Measurements from ENCODE around the gene SLC12A8. TPM values are rescaled to one million over a fixed set of nuclear protein-coding genes. Genes with fewer than 3 reads are reported as not detected.

Gene SLC12A8
- total and polyA plus RNA-seq, 2 of the 13 experiments (the other 11 are each of a cell fraction or from before 2014, with no cell fraction given): 0.44 to 0.71 TPM

DNA sequence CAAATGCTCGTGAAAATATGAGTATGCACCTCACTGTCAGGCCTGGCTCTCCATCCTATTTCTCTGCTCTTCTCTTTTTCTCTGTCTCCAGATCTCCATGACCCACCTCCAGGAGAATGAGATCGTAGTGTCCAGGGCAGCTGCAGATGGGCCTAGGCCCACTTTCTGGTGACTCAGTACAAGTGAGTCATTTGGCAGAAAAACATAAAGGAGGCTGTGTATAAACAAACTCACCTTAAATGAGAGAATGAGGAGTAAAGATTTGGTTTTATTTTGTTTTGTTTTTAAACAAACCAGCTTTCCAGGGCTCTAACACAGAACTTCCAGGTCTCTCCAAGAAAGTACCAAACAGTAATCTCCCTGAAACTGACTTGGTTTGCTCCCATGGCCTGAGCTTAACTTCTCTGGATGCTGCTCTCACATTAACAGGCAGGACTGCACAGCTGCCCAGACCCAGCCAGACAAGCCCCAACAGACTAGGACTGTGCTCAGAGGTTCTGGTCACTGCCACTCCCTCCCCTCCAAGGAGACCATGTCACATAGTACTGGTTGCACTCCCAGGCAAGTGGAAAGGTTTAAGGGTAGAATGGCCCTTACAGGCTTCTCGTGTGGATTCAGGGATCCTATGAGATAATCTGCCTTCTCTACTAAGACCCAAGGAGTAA is 155.2 kb downstream of the SLC12A8 start (continued):
- TF ChIP-seq, protein P1, sequence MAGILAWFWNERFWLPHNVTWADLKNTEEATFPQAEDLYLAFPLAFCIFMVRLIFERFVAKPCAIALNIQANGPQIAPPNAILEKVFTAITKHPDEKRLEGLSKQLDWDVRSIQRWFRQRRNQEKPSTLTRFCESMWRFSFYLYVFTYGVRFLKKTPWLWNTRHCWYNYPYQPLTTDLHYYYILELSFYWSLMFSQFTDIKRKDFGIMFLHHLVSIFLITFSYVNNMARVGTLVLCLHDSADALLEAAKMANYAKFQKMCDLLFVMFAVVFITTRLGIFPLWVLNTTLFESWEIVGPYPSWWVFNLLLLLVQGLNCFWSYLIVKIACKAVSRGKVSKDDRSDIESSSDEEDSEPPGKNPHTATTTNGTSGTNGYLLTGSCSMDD (CRISPR knock-in tag; IDR thresholded peaks at IDR 0.05): no peak

DNA sequence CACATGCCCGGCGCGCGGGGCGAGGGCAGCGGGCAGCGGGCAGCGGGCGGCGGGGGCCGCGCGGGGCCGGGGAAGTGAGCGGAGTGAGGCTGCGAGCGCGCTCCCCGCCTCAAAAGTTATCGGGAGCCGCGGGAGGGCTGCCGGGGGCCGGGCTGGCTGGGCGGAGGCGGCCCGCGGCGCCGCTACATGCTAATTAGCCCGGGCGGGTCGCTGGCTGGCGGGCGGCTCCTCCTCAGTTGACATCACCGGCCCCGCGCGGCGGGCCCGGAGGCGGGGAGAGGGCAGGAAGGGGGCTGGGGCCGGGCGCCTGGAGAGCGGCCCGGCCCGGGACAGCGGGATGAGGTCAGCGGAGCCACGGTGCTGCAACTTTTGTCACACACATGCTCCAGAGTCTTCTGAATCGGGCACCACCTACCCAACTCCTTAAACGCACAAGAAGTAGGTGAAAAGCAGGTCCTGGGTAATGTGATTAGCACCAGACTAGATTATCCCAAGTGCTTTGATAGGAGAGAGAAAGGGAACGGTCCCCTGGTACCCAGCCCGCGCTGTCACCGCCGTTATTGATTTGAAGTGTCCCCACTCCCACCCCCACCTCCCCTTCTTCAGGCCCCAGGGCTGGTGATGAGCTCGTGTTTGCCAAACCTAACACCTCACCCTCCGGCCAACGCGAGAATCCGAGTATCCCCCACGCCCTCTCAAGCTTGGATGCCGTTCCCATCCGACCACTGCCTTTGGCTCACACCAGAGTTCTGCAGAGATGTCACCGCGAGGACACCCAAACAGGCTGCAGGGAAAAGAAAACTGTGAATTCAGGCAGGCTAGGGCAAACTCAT is 156.4 kb downstream of the SLC12A8 start, which contains the start of gene HEG1:
Gene HEG1 (minus strand): TSS at position 85 of the 833 bp plus-strand sequence. CDS start 107 bp downstream, outside the sequence.
- Histone ChIP-seq H3K4me2 (ENCODE audit: low read depth, low read length) (peak within 1 kb of the TSS; percentile 95), H3K4me1 (ENCODE audit: insufficient read depth, low read length) (peaks cover 69% of the 10 kb centered on the region), H3K79me2 (ENCODE audit: insufficient read depth, low read length) (peaks cover 26% of the 10 kb centered on the region), H3K9ac (ENCODE audit: insufficient read depth, low read depth, low read length) (peak within 1 kb of the TSS; percentile 86), H3K36me3 (replicated peaks in 1 of 2; ENCODE audit: control insufficient read depth in 1 of 2, insufficient read depth in 2 of 2, low read length in 2 of 2) (peaks cover 0 to 14% of the 10 kb centered on the region in 2 experiments; a peak in 3 of 5 replicates), H3K27ac (ENCODE audit: extremely low read length, insufficient read depth, low read length) (peak within 1 kb of the TSS; percentile 69), H3K9me3 (ENCODE audit: low read length) (no peaks in the 10 kb centered on the region), H3K4me3 (replicated peaks in 1 of 3; ENCODE audit: insufficient read depth in 1 of 3, low read depth in 2 of 3, low read length in 3 of 3) (peak within 1 kb of the TSS; percentile 79 to 92 (median 82)), H3K27me3 (ENCODE audit: control insufficient read depth in 1 of 2, insufficient read depth in 2 of 2, low read length in 2 of 2) (peaks cover 0 to 30% of the 10 kb centered on the region in 2 experiments; a peak in 4 of 5 replicates), H4K20me1 (ENCODE audit: insufficient read depth, low read length) (peaks cover 18% of the 10 kb centered on the region), H2AFZ (ENCODE audit: low read length) (peak within 1 kb of the TSS; percentile 28)
- ChIA-PET POLR2A (interaction anchor here (0.6 to 1.2 kb wide), 2 partner anchors 52 to 141 kb away, joined by 3 read pairs; no protein-coding TSS in a partner anchor), CTCF (ENCODE audit: low intra/inter-chr PET ratio, low total read pairs) (no interaction called here)
- peak; percentile 55 for DNase-seq (ENCODE audit: low spot score)
- TSS peak; percentile 81 for BruUV-seq (replicated peaks)
- in situ Hi-C loops (cut with HindIII; ENCODE audit: extremely low pct_ligation_motif_present, low pct_unique_long_range_greater_than_20kb) (no loop called here), intact Hi-C loops (cut with micrococcal nuclease; ENCODE audit: unreplicated experiment) (loop anchor here (10.0 kb wide), 1 partner anchor 99 kb away; no protein-coding TSS in a partner anchor)
- no peak for FAIRE-seq
- under 1% methylated on average over 22 of the region's 67 CpGs for WGBS (ENCODE audit: low lambda C conversion rate)
- ATAC-seq: peak; percentile 74
- TF ChIP-seq ZNF274 (CRISPR knock-in tag; IDR thresholded peaks at IDR 0.05): no peak
- TF ChIP-seq, protein P2, sequence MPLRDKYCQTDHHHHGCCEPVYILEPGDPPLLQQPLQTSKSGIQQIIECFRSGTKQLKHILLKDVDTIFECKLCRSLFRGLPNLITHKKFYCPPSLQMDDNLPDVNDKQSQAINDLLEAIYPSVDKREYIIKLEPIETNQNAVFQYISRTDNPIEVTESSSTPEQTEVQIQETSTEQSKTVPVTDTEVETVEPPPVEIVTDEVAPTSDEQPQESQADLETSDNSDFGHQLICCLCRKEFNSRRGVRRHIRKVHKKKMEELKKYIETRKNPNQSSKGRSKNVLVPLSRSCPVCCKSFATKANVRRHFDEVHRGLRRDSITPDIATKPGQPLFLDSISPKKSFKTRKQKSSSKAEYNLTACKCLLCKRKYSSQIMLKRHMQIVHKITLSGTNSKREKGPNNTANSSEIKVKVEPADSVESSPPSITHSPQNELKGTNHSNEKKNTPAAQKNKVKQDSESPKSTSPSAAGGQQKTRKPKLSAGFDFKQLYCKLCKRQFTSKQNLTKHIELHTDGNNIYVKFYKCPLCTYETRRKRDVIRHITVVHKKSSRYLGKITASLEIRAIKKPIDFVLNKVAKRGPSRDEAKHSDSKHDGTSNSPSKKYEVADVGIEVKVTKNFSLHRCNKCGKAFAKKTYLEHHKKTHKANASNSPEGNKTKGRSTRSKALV (CRISPR knock-in tag; IDR thresholded peaks at IDR 0.05): no peak
- peak; percentile 80 for TF ChIP-seq CHD2 (IDR thresholded peaks at IDR 0.05; ENCODE audit: low read depth, low read length)
- no peak for TF ChIP-seq PPARG (CRISPR knock-in tag; conservative IDR thresholded peaks at IDR 0.05)
- TF ChIP-seq, protein P3, sequence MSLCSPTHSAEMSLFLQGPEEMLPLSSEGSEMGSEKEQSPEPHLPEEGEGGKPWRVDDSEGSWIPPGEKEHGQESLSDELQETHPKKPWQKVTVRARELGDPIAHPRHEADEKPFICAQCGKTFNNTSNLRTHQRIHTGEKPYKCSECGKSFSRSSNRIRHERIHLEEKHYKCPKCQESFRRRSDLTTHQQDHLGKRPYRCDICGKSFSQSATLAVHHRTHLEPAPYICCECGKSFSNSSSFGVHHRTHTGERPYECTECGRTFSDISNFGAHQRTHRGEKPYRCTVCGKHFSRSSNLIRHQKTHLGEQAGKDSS (CRISPR knock-in tag; IDR thresholded peaks at IDR 0.05; ENCODE audit: borderline replicate concordance, low read depth): no peak
- TF ChIP-seq HOXA3 (CRISPR knock-in tag; IDR thresholded peaks at IDR 0.05): peak; percentile 17; the same call in 1 of the 2 replicates
- TF ChIP-seq HHEX (CRISPR knock-in tag; IDR thresholded peaks at IDR 0.05): no peak
- TF ChIP-seq, protein P4, sequence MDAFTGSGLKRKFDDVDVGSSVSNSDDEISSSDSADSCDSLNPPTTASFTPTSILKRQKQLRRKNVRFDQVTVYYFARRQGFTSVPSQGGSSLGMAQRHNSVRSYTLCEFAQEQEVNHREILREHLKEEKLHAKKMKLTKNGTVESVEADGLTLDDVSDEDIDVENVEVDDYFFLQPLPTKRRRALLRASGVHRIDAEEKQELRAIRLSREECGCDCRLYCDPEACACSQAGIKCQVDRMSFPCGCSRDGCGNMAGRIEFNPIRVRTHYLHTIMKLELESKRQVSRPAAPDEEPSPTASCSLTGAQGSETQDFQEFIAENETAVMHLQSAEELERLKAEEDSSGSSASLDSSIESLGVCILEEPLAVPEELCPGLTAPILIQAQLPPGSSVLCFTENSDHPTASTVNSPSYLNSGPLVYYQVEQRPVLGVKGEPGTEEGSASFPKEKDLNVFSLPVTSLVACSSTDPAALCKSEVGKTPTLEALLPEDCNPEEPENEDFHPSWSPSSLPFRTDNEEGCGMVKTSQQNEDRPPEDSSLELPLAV (CRISPR knock-in tag; conservative IDR thresholded peaks at IDR 0.05; ENCODE audit: low read depth): no peak
- TF ChIP-seq CEBPG (CRISPR knock-in tag; IDR thresholded peaks at IDR 0.05): no peak
- no peak for TF ChIP-seq ZNF792 (CRISPR knock-in tag; IDR thresholded peaks at IDR 0.05)
- TF ChIP-seq, protein P5, sequence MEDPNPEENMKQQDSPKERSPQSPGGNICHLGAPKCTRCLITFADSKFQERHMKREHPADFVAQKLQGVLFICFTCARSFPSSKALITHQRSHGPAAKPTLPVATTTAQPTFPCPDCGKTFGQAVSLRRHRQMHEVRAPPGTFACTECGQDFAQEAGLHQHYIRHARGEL (CRISPR knock-in tag; IDR thresholded peaks at IDR 0.05): no peak
- TF ChIP-seq ZNF446 (CRISPR knock-in tag; IDR thresholded peaks at IDR 0.05): no peak
- no peak for TF ChIP-seq MAZ (IDR thresholded peaks at IDR 0.05; ENCODE audit: borderline replicate concordance, low read depth, low read length)
- no peak for TF ChIP-seq MAZ (CRISPR knock-in tag; IDR thresholded peaks at IDR 0.05; ENCODE audit: low read depth)
- TF ChIP-seq ZNF430 (CRISPR knock-in tag; IDR thresholded peaks at IDR 0.05): no peak
- TF ChIP-seq NCOA2 (CRISPR knock-in tag; IDR thresholded peaks at IDR 0.05): no peak

Data from HepG2 (cell line).